HG03097 (cell line): Measurements from ENCODE around the gene INTS15.

Experiments used
- ATAC-seq: cut with Tn5 transposase; IDR thresholded peaks from one replicate; pipeline ENCODE4 v1.9.1; 2021; ENCODE audit not compliant: unreplicated experiment, low FRiP score

The INTS15 gene

DNA sequence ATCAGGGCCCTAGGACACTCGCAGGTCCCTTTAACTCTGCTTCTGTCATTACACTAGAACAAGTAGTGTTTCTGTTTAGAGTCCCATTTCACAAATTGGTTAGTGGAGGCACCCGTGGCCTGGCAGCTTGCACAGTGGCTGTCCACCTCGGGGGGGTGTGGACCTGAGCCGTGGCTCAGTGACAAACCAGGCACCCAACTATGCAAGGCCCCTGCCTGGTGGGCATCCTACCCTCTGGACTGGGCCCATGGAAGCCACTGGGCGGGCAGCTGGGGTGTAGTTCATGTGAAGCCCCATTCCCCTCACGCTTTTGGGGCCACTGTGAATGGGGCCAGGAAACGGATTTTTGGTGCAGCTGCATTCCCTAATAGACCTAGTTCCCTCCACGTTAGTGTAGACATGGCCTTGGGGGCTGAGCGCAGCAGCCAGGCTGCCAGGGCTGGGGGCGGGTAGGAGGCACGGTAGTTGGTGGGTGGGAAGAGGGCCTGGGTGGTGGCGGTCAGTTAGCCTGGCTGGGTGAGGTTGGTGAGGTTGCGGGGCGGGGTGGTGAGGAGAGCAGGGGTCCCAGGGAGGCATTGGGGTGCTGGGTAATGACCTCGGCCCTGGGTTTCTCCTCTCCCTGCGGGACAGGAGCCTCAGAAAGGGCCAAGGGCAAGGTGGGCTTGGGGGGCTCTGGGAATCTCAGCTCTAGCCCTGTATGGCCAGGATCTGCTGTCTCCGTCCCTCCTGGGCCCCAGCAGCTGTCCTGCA, 66.0 kb downstream of the INTS15 start:
- no peak for ATAC-seq

- no peak for ATAC-seq
Observed at GRCh38 chr7:6656413-6656812, 66.6 kb downstream of the INTS15 start.
